Natural killer cell (primary cell): Measurements from ENCODE around the gene PLEKHA8. TPM values are rescaled to one million over a fixed set of nuclear protein-coding genes. Genes with fewer than 3 reads are reported as not detected.

Source experiments
- ATAC-seq, 3 donors: fragments of 150-1000 bp in 2 of 3; fragments of 200-7000 bp in 1 of 3; cut with Tn5 transposase; 1 replicate in 1 of 3; 2 replicates in 2 of 3; pipeline ENCODE4 v1.10.0; 2021; ENCODE audit warnings: mild to moderate bottlenecking in 2 of 3, moderate library complexity in 2 of 3
- DNase-seq, 2 donors: peaks; one replicate each; pipeline versions ENCODE4 v3.0.0 to v3.0.0-alpha.2; 2013 to 2021; ENCODE audit warnings: mixed read lengths in 1 of 2
- H3K27ac ChIP-seq: one replicate; pipeline ENCODE4 v1.5.1; 2013; ENCODE audit warnings: mild to moderate bottlenecking, low read length
- H3K27me3 ChIP-seq: one replicate; pipeline ENCODE4 v1.6.1; 2013; ENCODE audit warnings: low read length; ENCODE audit not compliant: control insufficient read depth, insufficient read depth
- H3K36me3 ChIP-seq: one replicate; pipeline ENCODE4 v1.6.1; 2013; ENCODE audit warnings: low read length; ENCODE audit not compliant: control insufficient read depth, insufficient read depth
- H3K4me1 ChIP-seq: one replicate; pipeline ENCODE4 v1.6.1; 2013; ENCODE audit warnings: low read length; ENCODE audit not compliant: control insufficient read depth, insufficient read depth
- H3K4me3 ChIP-seq: one replicate; pipeline ENCODE4 v1.5.1; 2013; ENCODE audit warnings: low read length
- H3K9me3 ChIP-seq: one replicate; pipeline ENCODE4 v1.6.1; 2013; ENCODE audit warnings: low read length; ENCODE audit not compliant: control insufficient read depth, insufficient read depth
- H3K27ac Mint-ChIP-seq, 2 donors: one replicate each; pipeline ENCODE4 v1.8.0; 2022; ENCODE audit warnings: mild to moderate bottlenecking in 2 of 2, mixed read lengths in 2 of 2, moderate library complexity in 1 of 2
- H3K27me3 Mint-ChIP-seq, 2 donors: one replicate each; pipeline ENCODE4 v1.8.0; 2022; ENCODE audit warnings: low read depth in 2 of 2, mixed read lengths in 2 of 2
- H3K36me3 Mint-ChIP-seq: one replicate; pipeline ENCODE4 v1.8.0; 2022; ENCODE audit warnings: mixed read lengths
- H3K4me1 Mint-ChIP-seq, 2 donors: one replicate each; pipeline ENCODE4 v1.8.0; 2022; ENCODE audit warnings: mixed read lengths in 2 of 2
- H3K4me3 Mint-ChIP-seq: one replicate; pipeline ENCODE4 v1.8.0; 2022; ENCODE audit warnings: mild to moderate bottlenecking, moderate library complexity, mixed read lengths
- H3K9me3 Mint-ChIP-seq, 2 donors: one replicate each; pipeline ENCODE4 v1.8.0; 2022; ENCODE audit warnings: mixed read lengths in 2 of 2
- CTCF ChIP-seq: fragments of 200-600 bp; IDR thresholded peaks from one replicate; pipeline ENCODE4 v1.8.0; 2022; ENCODE audit warnings: antibody characterized with exemption
- WGBS: methylation state at CpG from one replicate; pipeline ENCODE4 v1.1.7; 2013; ENCODE audit warnings: missing lambda C conversion rate; ENCODE audit not compliant: insufficient coverage; 5-methylcytosine and 5-hydroxymethylcytosine counted together
- intact Hi-C: fragments of 100-400 bp; cut with micrococcal nuclease; formaldehyde crosslinking; loops from one replicate; pipeline ENCODE4 v1.14.2; 2022
- total RNA-seq, 4 donors: library from RNA; stranded (reverse); fragments of 120-200 nt in 1 of 4; gene quantifications; one replicate each; pipeline versions ENCODE4 v1.2.3 to v1.2.4, GENCODE V29; 2013 to 2022

The PLEKHA8 gene
- total RNA-seq, 3 donors from 2014 or later (not counting 1 experiment from before 2014, with no cell fraction given) = 8.7 to 12.8 (median 11.8) TPM

GRCh38 chr7:30022991-30023390 lies 5.2 kb upstream of the PLEKHA8 start:
- Histone ChIP-seq H3K9me3 (no peaks in the 10 kb centered on the region), H3K27me3 (no peaks in the 10 kb centered on the region), H3K4me1 (peaks cover 10% of the 10 kb centered on the region), H3K36me3 (no peaks in the 10 kb centered on the region), H3K4me3 (no peak overlapping the region), H3K27ac (no peak overlapping the region)
- no peaks in the 10 kb centered on the region for H3K9me3 Mint-ChIP-seq
- ATAC-seq = no peak
- no peak overlapping the region for H3K4me3 Mint-ChIP-seq
- H3K36me3 Mint-ChIP-seq = no peaks in the 10 kb centered on the region
- no peak for TF ChIP-seq CTCF
- no peak overlapping the region for H3K27ac Mint-ChIP-seq
- no peak for DNase-seq
- H3K27me3 Mint-ChIP-seq = no peaks in the 10 kb centered on the region
- peaks cover 34 to 44% of the 10 kb centered on the region in 2 donors for H3K4me1 Mint-ChIP-seq
- intact Hi-C loops = loop anchor here (10.0 kb wide), 1 partner anchor 482 kb away; the partner anchor contains the start of gene GGCT

GRCh38 chr7:30023524-30023923 lies 4.7 kb upstream of the PLEKHA8 start:
- DNase-seq = no peak
- Mint-ChIP-seq H3K4me1 (peaks cover 35 to 45% of the 10 kb centered on the region in 2 donors), H3K4me3 (no peak overlapping the region), H3K27me3 (no peaks in the 10 kb centered on the region), H3K27ac (no peak overlapping the region), H3K9me3 (no peaks in the 10 kb centered on the region), H3K36me3 (no peaks in the 10 kb centered on the region)
- no peaks in the 10 kb centered on the region for H3K9me3 ChIP-seq
- no peak for ATAC-seq
- TF ChIP-seq CTCF = no peak
- no peak overlapping the region for H3K4me3 ChIP-seq
- H3K36me3 ChIP-seq = no peaks in the 10 kb centered on the region
- intact Hi-C loops = loop anchor here (10.0 kb wide), 1 partner anchor 481 kb away; the partner anchor contains the start of gene GGCT
- H3K27me3 ChIP-seq = no peaks in the 10 kb centered on the region
- peaks cover 11% of the 10 kb centered on the region for H3K4me1 ChIP-seq
- 97% methylated on average over 4 of the region's 6 CpGs for WGBS
- H3K27ac ChIP-seq = no peak overlapping the region

GRCh38 chr7:30026229-30027064 lies 1.8 kb upstream of the PLEKHA8 start, which contains the start of gene FKBP14:
Gene FKBP14 (minus strand): TSS chr7:30026702. CDS start chr7:30026508, 194 bp downstream.
- under 1% methylated on average over 35 of the region's 35 CpGs for WGBS
- Histone ChIP-seq H3K4me1 (peaks cover 15% of the 10 kb centered on the region), H3K27me3 (no peaks in the 10 kb centered on the region), H3K4me3 (peak within 1 kb of the TSS; percentile 88), H3K27ac (peak within 1 kb of the TSS; percentile 76), H3K9me3 (no peaks in the 10 kb centered on the region), H3K36me3 (no peaks in the 10 kb centered on the region)
- peak; percentile 88 to 96 for DNase-seq
- peak; percentile 83 to 93 (median 87) for ATAC-seq
- TF ChIP-seq CTCF = no peak
- no peaks in the 10 kb centered on the region for H3K9me3 Mint-ChIP-seq
- peak within 1 kb of the TSS; percentile 85 to 92 for H3K27ac Mint-ChIP-seq
- H3K4me1 Mint-ChIP-seq = peaks cover 35 to 45% of the 10 kb centered on the region in 2 donors
- H3K4me3 Mint-ChIP-seq = no peak within 1 kb of the TSS
- intact Hi-C loops = loop anchor here (1.0 to 10.0 kb wide), 6 partner anchors 38 to 568 kb away; partner anchors contain the start of genes GARS1, GGCT, SCRN1 and ZNRF2
- H3K27me3 Mint-ChIP-seq = no peaks in the 10 kb centered on the region
- no peaks in the 10 kb centered on the region for H3K36me3 Mint-ChIP-seq
